Activated CD4-positive, alpha-beta memory T cell treated with anti-CD3 and anti-CD28 coated beads, Interleukin-2, amount 10 ng/mL, durations not matched to agents 7 days and 5 days (primary cell): ENCODE measurements around the gene DOK3. TPM values are rescaled to one million over a fixed set of nuclear protein-coding genes. Genes with fewer than 3 reads are reported as not detected.

ENCODE experiments used
- CTCF ChIA-PET: fragments of 350-600 bp; sonication (Branson Sonifier 250); formaldehyde crosslinking; loops from one replicate; lab custom pipeline; 2021; ENCODE audit warnings: antibody characterized with exemption, inconsistent platforms; lab: Charles Lee
- POLR2A ChIA-PET: fragments of 350-600 bp; sonication (Branson Sonifier 250); formaldehyde crosslinking; loops from one replicate; lab custom pipeline; 2021; ENCODE audit warnings: antibody characterized with exemption; lab: Charles Lee
- DNase-seq: peaks from one replicate; pipeline ENCODE4 v3.0.0-alpha.2; 2020
- H3K27ac Mint-ChIP-seq: one replicate; pipeline ENCODE4 v1.8.0; 2021; ENCODE audit warnings: mild to moderate bottlenecking, mixed read lengths
- H3K27me3 Mint-ChIP-seq: one replicate; pipeline ENCODE4 v1.8.0; 2021; ENCODE audit warnings: mixed read lengths
- H3K36me3 Mint-ChIP-seq: one replicate; pipeline ENCODE4 v1.8.0; 2021; ENCODE audit warnings: low read depth, mixed read lengths
- H3K4me1 Mint-ChIP-seq: one replicate; pipeline ENCODE4 v1.8.0; 2021; ENCODE audit warnings: mixed read lengths
- H3K4me3 Mint-ChIP-seq: one replicate; pipeline ENCODE4 v1.8.0; 2021; ENCODE audit warnings: mild to moderate bottlenecking, mixed read lengths
- H3K9me3 Mint-ChIP-seq: one replicate; pipeline ENCODE4 v1.8.0; 2021; ENCODE audit warnings: mixed read lengths
- total RNA-seq, 2 experiments: library from RNA; stranded (reverse); gene quantifications; one replicate each; pipeline ENCODE4 v1.2.3, GENCODE V29; 2021

Gene DOK3
- total RNA-seq, 2 experiments from 2014 or later, result 2.4 TPM

GRCh38 chr5:177483042-177483441, 26.6 kb downstream of the DOK3 start:
- Mint-ChIP-seq H3K9me3 (no peaks in the 10 kb centered on the region), H3K4me1 (peaks cover 20% of the 10 kb centered on the region), H3K36me3 (peaks cover 24% of the 10 kb centered on the region), H3K4me3 (no peak overlapping the region), H3K27me3 (no peaks in the 10 kb centered on the region), H3K27ac (no peak overlapping the region)
- ChIA-PET POLR2A (no interaction called here), CTCF (interaction anchor here (1.5 kb wide), 1 partner anchor 26 kb away, joined by 3 read pairs; no protein-coding TSS in a partner anchor)
- no peak for DNase-seq

GRCh38 chr5:177482359-177482795, 27.2 kb downstream of the DOK3 start:
- ChIA-PET POLR2A (no interaction called here), CTCF (interaction anchor here (0.7 to 1.5 kb wide), 3 partner anchors 14 to 249 kb away, joined by 3 read pairs; no protein-coding TSS in a partner anchor)
- Mint-ChIP-seq H3K36me3 (peaks cover 20% of the 10 kb centered on the region), H3K27me3 (no peaks in the 10 kb centered on the region), H3K4me1 (peaks cover 20% of the 10 kb centered on the region), H3K9me3 (no peaks in the 10 kb centered on the region), H3K4me3 (no peak overlapping the region), H3K27ac (no peak overlapping the region)
- no peak for DNase-seq

- H3K36me3 Mint-ChIP-seq, result peaks cover 9% of the 10 kb centered on the region
- CTCF ChIA-PET, result interaction anchor here (1.1 to 1.4 kb wide), 2 partner anchors 76 to 170 kb away, joined by 3 read pairs; no protein-coding TSS in a partner anchor
- no peak overlapping the region for H3K4me3 Mint-ChIP-seq
- peaks cover 9% of the 10 kb centered on the region for H3K27me3 Mint-ChIP-seq
- POLR2A ChIA-PET, result no interaction called here
- no peaks in the 10 kb centered on the region for H3K9me3 Mint-ChIP-seq
- peak overlapping the region; percentile 42 for H3K27ac Mint-ChIP-seq
- DNase-seq, result no peak
- peaks cover 30% of the 10 kb centered on the region for H3K4me1 Mint-ChIP-seq
These were observed 29.9 kb downstream of the DOK3 start for GRCh38 chr5:177479774-177480173.

- Mint-ChIP-seq H3K9me3 (no peaks in the 10 kb centered on the region), H3K27me3 (peaks cover 17% of the 10 kb centered on the region), H3K27ac (peak overlapping the region; percentile 82), H3K4me3 (no peak overlapping the region), H3K4me1 (peaks cover 34% of the 10 kb centered on the region), H3K36me3 (peaks cover 6% of the 10 kb centered on the region)
- POLR2A ChIA-PET, result interaction anchor here (1.4 kb wide), 1 partner anchor 18 kb away, joined by 5 read pairs; the partner anchor contains the start of gene PDLIM7
- CTCF ChIA-PET, result interaction anchor here (0.9 to 2.5 kb wide), 6 partner anchors 14 to 169 kb away, joined by 3 to 9 read pairs (median 4); no protein-coding TSS in a partner anchor
- DNase-seq, result peak; percentile 39
These were observed 30.6 kb downstream of the DOK3 start for GRCh38 chr5:177478711-177479646.

GRCh38 chr5:177477701-177478477, 31.7 kb downstream of the DOK3 start:
- Mint-ChIP-seq H3K4me1 (peaks cover 36% of the 10 kb centered on the region), H3K36me3 (peaks cover 4% of the 10 kb centered on the region), H3K4me3 (no peak overlapping the region), H3K27me3 (peaks cover 19% of the 10 kb centered on the region), H3K27ac (no peak overlapping the region), H3K9me3 (no peaks in the 10 kb centered on the region)
- no peak for DNase-seq
- ChIA-PET POLR2A (interaction anchor here (0.8 to 1.4 kb wide), 2 partner anchors 18 to 19 kb away, joined by 3 to 5 read pairs; partner anchors contain the start of gene PDLIM7), CTCF (interaction anchor here (0.9 to 2.5 kb wide), 5 partner anchors 15 to 87 kb away, joined by 3 to 9 read pairs (median 4); no protein-coding TSS in a partner anchor)

- ChIA-PET POLR2A (interaction anchor here (0.8 to 1.1 kb wide), 2 partner anchors 31 to 38 kb away, joined by 3 read pairs; no protein-coding TSS in a partner anchor), CTCF (interaction anchor here (1.3 to 2.5 kb wide), 2 partner anchors 16 to 21 kb away, joined by 5 to 9 read pairs; no protein-coding TSS in a partner anchor)
- DNase-seq, result no peak
- no peak overlapping the region for H3K4me3 Mint-ChIP-seq
- peaks cover 41% of the 10 kb centered on the region for H3K4me1 Mint-ChIP-seq
- peaks cover 23% of the 10 kb centered on the region for H3K27me3 Mint-ChIP-seq
- peaks cover 4% of the 10 kb centered on the region for H3K36me3 Mint-ChIP-seq
- no peak overlapping the region for H3K27ac Mint-ChIP-seq
- H3K9me3 Mint-ChIP-seq, result no peaks in the 10 kb centered on the region
These were observed 32.9 kb downstream of the DOK3 start for GRCh38 chr5:177476531-177477233.

- DNase-seq, result no peak
- ChIA-PET POLR2A (interaction anchor here (0.8 to 1.1 kb wide), 2 partner anchors 30 to 39 kb away, joined by 3 read pairs; no protein-coding TSS in a partner anchor), CTCF (interaction anchor here (0.6 to 1.3 kb wide), 3 partner anchors 20 to 81 kb away, joined by 3 to 5 read pairs (median 3); no protein-coding TSS in a partner anchor)
- H3K27ac Mint-ChIP-seq, result no peak overlapping the region
- H3K9me3 Mint-ChIP-seq, result no peaks in the 10 kb centered on the region
- peaks cover 23% of the 10 kb centered on the region for H3K27me3 Mint-ChIP-seq
- H3K4me3 Mint-ChIP-seq, result no peak overlapping the region
- peaks cover 47% of the 10 kb centered on the region for H3K4me1 Mint-ChIP-seq
- H3K36me3 Mint-ChIP-seq, result peaks cover 4% of the 10 kb centered on the region
These were observed 33.8 kb downstream of the DOK3 start for GRCh38 chr5:177475563-177476427.

- H3K27ac Mint-ChIP-seq, result no peak overlapping the region
- peaks cover 4% of the 10 kb centered on the region for H3K36me3 Mint-ChIP-seq
- no peak for DNase-seq
- peaks cover 49% of the 10 kb centered on the region for H3K4me1 Mint-ChIP-seq
- POLR2A ChIA-PET, result interaction anchor here (0.8 to 1.7 kb wide), 2 partner anchors 18 to 22 kb away, joined by 3 to 4 read pairs; no protein-coding TSS in a partner anchor
- H3K27me3 Mint-ChIP-seq, result peaks cover 25% of the 10 kb centered on the region
- peak overlapping the region; percentile 32 for H3K4me3 Mint-ChIP-seq
- CTCF ChIA-PET, result interaction anchor here (0.7 kb wide), 1 partner anchor 21 kb away, joined by 3 read pairs; no protein-coding TSS in a partner anchor
- no peaks in the 10 kb centered on the region for H3K9me3 Mint-ChIP-seq
These were observed 34.6 kb downstream of the DOK3 start for GRCh38 chr5:177474846-177475562.

GRCh38 chr5:177474002-177474476, 35.6 kb downstream of the DOK3 start:
- POLR2A ChIA-PET, result interaction anchor here (0.8 to 1.7 kb wide), 2 partner anchors 19 to 22 kb away, joined by 3 to 4 read pairs; no protein-coding TSS in a partner anchor
- DNase-seq, result no peak
- peaks cover 39% of the 10 kb centered on the region for H3K4me1 Mint-ChIP-seq
- peaks cover 25% of the 10 kb centered on the region for H3K27me3 Mint-ChIP-seq
- peak overlapping the region; percentile 68 for H3K4me3 Mint-ChIP-seq
- CTCF ChIA-PET, result no interaction called here
- no peak overlapping the region for H3K27ac Mint-ChIP-seq
- H3K36me3 Mint-ChIP-seq, result no peaks in the 10 kb centered on the region
- no peaks in the 10 kb centered on the region for H3K9me3 Mint-ChIP-seq

- Mint-ChIP-seq H3K36me3 (no peaks in the 10 kb centered on the region), H3K27me3 (peaks cover 25% of the 10 kb centered on the region), H3K4me1 (peaks cover 34% of the 10 kb centered on the region), H3K27ac (no peak within 1 kb of the TSS), H3K9me3 (no peaks in the 10 kb centered on the region), H3K4me3 (peak within 1 kb of the TSS; percentile 68)
- no peak for DNase-seq
- CTCF ChIA-PET, result interaction anchor here (1.3 to 1.7 kb wide), 2 partner anchors 16 to 163 kb away, joined by 4 to 5 read pairs; no protein-coding TSS in a partner anchor
- POLR2A ChIA-PET, result interaction anchor here (1.4 to 1.7 kb wide), 3 partner anchors 16 to 47 kb away, joined by 3 to 5 read pairs (median 4); partner anchors contain the start of gene GRK6
These were observed 36.1 kb downstream of the DOK3 start, which contains the start of gene DBN1 for GRCh38 chr5:177473443-177474001. Gene DBN1, minus strand, starts transcription at chr5:177473634. Its CDS starts 113 bp downstream, at chr5:177473521.
